ENCODE measurements around the gene MSANTD1.

Gene MSANTD1

GRCh38 chr4:3250438-3250955 is 1.5 kb downstream of the MSANTD1 start:
- no peak for DNase-seq

GRCh38 chr4:3250956-3251690 is 2.2 kb downstream of the MSANTD1 start:
- DNase-seq, result peak; percentile 40

- no peak for DNase-seq
Observed at GRCh38 chr4:3251691-3252479, 2.9 kb downstream of the MSANTD1 start.

GRCh38 chr4:3252480-3252828 is 3.5 kb downstream of the MSANTD1 start:
- DNase-seq, result no peak

GRCh38 chr4:3252831-3253641 is 4.1 kb downstream of the MSANTD1 start:
- no peak for DNase-seq

GRCh38 chr4:3253808-3254207 is 4.8 kb downstream of the MSANTD1 start:
- no peak for DNase-seq

- no peak for DNase-seq
Observed at GRCh38 chr4:3254302-3255131, 5.6 kb downstream of the MSANTD1 start.

- DNase-seq, result no peak
Observed at GRCh38 chr4:3255611-3256186, 6.7 kb downstream of the MSANTD1 start.

- no peak for DNase-seq
Observed at GRCh38 chr4:3256230-3257102, 7.5 kb downstream of the MSANTD1 start.

GRCh38 chr4:3257103-3257555 is 8.2 kb downstream of the MSANTD1 start:
- DNase-seq, result peak; percentile 29

GRCh38 chr4:3257556-3258482 is 8.9 kb downstream of the MSANTD1 start:
- DNase-seq, result no peak

- DNase-seq, result no peak
Observed at GRCh38 chr4:3261411-3262207, 12.7 kb downstream of the MSANTD1 start.

GRCh38 chr4:3262208-3263052 is 13.5 kb downstream of the MSANTD1 start:
- no peak for DNase-seq

GRCh38 chr4:3263053-3263875 is 14.3 kb downstream of the MSANTD1 start:
- no peak for DNase-seq

- DNase-seq, result no peak
Observed at GRCh38 chr4:3263876-3264193, 14.9 kb downstream of the MSANTD1 start.

GRCh38 chr4:3266076-3266475 is 17.1 kb downstream of the MSANTD1 start:
- DNase-seq, result no peak

All from NCI-H1092 (cell line).